Measurements from ENCODE around the gene KCNG2. TPM values are rescaled to one million over a fixed set of nuclear protein-coding genes. Genes with fewer than 3 reads are reported as not detected.

KCNG2 gene
- polyA plus RNA-seq, 1 donor from 2014 or later = not detected

- no peak overlapping the region for H3K9ac ChIP-seq (ENCODE audit: low read length)
- no peaks in the 10 kb centered on the region for H3K79me2 ChIP-seq (replicated peaks; ENCODE audit: insufficient read depth, low read length)
- no peak overlapping the region for H3K27ac ChIP-seq (ENCODE audit: low read length)
- H3K4me2 ChIP-seq (ENCODE audit: low read length) = no peak overlapping the region
- no peaks in the 10 kb centered on the region for H3K27me3 ChIP-seq (ENCODE audit: insufficient read depth, low read depth, low read length)
- no peaks in the 10 kb centered on the region for H3K9me3 ChIP-seq (ENCODE audit: low read length)
- no peaks in the 10 kb centered on the region for H3F3A ChIP-seq (ENCODE audit: insufficient read depth, low read length, poor library complexity, severe bottlenecking)
- no peak overlapping the region for H3K4me3 ChIP-seq (ENCODE audit: low read length)
- no peaks in the 10 kb centered on the region for H4K20me1 ChIP-seq (ENCODE audit: insufficient read depth)
- H3K36me3 ChIP-seq (ENCODE audit: insufficient read depth, low read length) = no peaks in the 10 kb centered on the region
- no peak overlapping the region for H2AFZ ChIP-seq (ENCODE audit: low read depth, low read length)
- H3K9me2 ChIP-seq (ENCODE audit: insufficient read depth, low read length) = no peaks in the 10 kb centered on the region
- TF ChIP-seq EP300 (conservative IDR thresholded peaks at IDR 0.05; ENCODE audit: poor library complexity, severe bottlenecking) (no peak), EZH2 (IDR thresholded peaks at IDR 0.05; ENCODE audit: borderline replicate concordance, insufficient read depth, low read length, poor library complexity, severe bottlenecking) (no peak), RAD21 (conservative IDR thresholded peaks at IDR 0.05) (no peak), REST (IDR thresholded peaks at IDR 0.05; ENCODE audit: borderline replicate concordance) (no peak), CTCF (IDR thresholded peaks at IDR 0.05; ENCODE audit: poor library complexity, severe bottlenecking) (no peak), SMC3 (conservative IDR thresholded peaks at IDR 0.05; ENCODE audit: poor library complexity) (no peak), MXI1 (conservative IDR thresholded peaks at IDR 0.05; ENCODE audit: poor library complexity, severe bottlenecking) (no peak), POLR2AphosphoS5 (IDR thresholded peaks at IDR 0.05) (no peak), TAF1 (IDR thresholded peaks at IDR 0.05; ENCODE audit: low read depth) (no peak)
These were observed 9.5 kb downstream of the KCNG2 start for GRCh38 chr18:79806976-79807841.

- no peak overlapping the region for H3K27ac ChIP-seq (ENCODE audit: low read length)
- no peak for TF ChIP-seq EP300 (conservative IDR thresholded peaks at IDR 0.05; ENCODE audit: poor library complexity, severe bottlenecking)
- TF ChIP-seq SMC3 (conservative IDR thresholded peaks at IDR 0.05; ENCODE audit: poor library complexity) = no peak
- no peak for TF ChIP-seq POLR2AphosphoS5 (IDR thresholded peaks at IDR 0.05)
- no peak for TF ChIP-seq RAD21 (conservative IDR thresholded peaks at IDR 0.05)
- no peak for TF ChIP-seq TAF1 (IDR thresholded peaks at IDR 0.05; ENCODE audit: low read depth)
- TF ChIP-seq REST (IDR thresholded peaks at IDR 0.05; ENCODE audit: borderline replicate concordance) = no peak
- TF ChIP-seq EZH2 (IDR thresholded peaks at IDR 0.05; ENCODE audit: borderline replicate concordance, insufficient read depth, low read length, poor library complexity, severe bottlenecking) = no peak
- no peak for TF ChIP-seq MXI1 (conservative IDR thresholded peaks at IDR 0.05; ENCODE audit: poor library complexity, severe bottlenecking)
- TF ChIP-seq CTCF (IDR thresholded peaks at IDR 0.05; ENCODE audit: poor library complexity, severe bottlenecking) = no peak
- H2AFZ ChIP-seq (ENCODE audit: low read depth, low read length) = no peak overlapping the region
- no peaks in the 10 kb centered on the region for H3F3A ChIP-seq (ENCODE audit: insufficient read depth, low read length, poor library complexity, severe bottlenecking)
- H4K20me1 ChIP-seq (ENCODE audit: insufficient read depth) = no peaks in the 10 kb centered on the region
- H3K9ac ChIP-seq (ENCODE audit: low read length) = no peak overlapping the region
- no peaks in the 10 kb centered on the region for H3K9me3 ChIP-seq (ENCODE audit: low read length)
- no peaks in the 10 kb centered on the region for H3K27me3 ChIP-seq (ENCODE audit: insufficient read depth, low read depth, low read length)
- no peak overlapping the region for H3K4me3 ChIP-seq (ENCODE audit: low read length)
- H3K79me2 ChIP-seq (replicated peaks; ENCODE audit: insufficient read depth, low read length) = no peaks in the 10 kb centered on the region
- no peak overlapping the region for H3K4me2 ChIP-seq (ENCODE audit: low read length)
- no peaks in the 10 kb centered on the region for H3K9me2 ChIP-seq (ENCODE audit: insufficient read depth, low read length)
- H3K36me3 ChIP-seq (ENCODE audit: insufficient read depth, low read length) = no peaks in the 10 kb centered on the region
These were observed 11.9 kb downstream of the KCNG2 start for GRCh38 chr18:79809482-79810192.
